Activated naive CD8-positive, alpha-beta T cell treated with anti-CD3 and anti-CD28 coated beads, Interleukin-2, amount 50 U/mL, for 24 hours (primary cell): ENCODE measurements around the gene PPARGC1A.

Experiments
- ATAC-seq: fragments of 150-1000 bp; cut with Tn5 transposase; one replicate; pipeline ENCODE4 v1.10.0; 2021
- DNase-seq: peaks from one replicate; pipeline ENCODE4 v3.0.0; 2021
- H3K27ac Mint-ChIP-seq: one replicate; pipeline ENCODE4 v1.8.0; 2021; ENCODE audit warnings: mild to moderate bottlenecking, mixed read lengths
- H3K27me3 Mint-ChIP-seq: one replicate; pipeline ENCODE4 v1.8.0; 2021; ENCODE audit warnings: mixed read lengths
- H3K36me3 Mint-ChIP-seq: one replicate; pipeline ENCODE4 v1.8.0; 2021; ENCODE audit warnings: low read depth, mixed read lengths
- H3K4me1 Mint-ChIP-seq: one replicate; pipeline ENCODE4 v1.8.0; 2021; ENCODE audit warnings: mixed read lengths
- H3K4me3 Mint-ChIP-seq: one replicate; pipeline ENCODE4 v1.8.0; 2021; ENCODE audit warnings: mild to moderate bottlenecking, moderate library complexity, mixed read lengths
- H3K9me3 Mint-ChIP-seq: one replicate; pipeline ENCODE4 v1.8.0; 2021; ENCODE audit warnings: mixed read lengths

PPARGC1A gene, protein sequence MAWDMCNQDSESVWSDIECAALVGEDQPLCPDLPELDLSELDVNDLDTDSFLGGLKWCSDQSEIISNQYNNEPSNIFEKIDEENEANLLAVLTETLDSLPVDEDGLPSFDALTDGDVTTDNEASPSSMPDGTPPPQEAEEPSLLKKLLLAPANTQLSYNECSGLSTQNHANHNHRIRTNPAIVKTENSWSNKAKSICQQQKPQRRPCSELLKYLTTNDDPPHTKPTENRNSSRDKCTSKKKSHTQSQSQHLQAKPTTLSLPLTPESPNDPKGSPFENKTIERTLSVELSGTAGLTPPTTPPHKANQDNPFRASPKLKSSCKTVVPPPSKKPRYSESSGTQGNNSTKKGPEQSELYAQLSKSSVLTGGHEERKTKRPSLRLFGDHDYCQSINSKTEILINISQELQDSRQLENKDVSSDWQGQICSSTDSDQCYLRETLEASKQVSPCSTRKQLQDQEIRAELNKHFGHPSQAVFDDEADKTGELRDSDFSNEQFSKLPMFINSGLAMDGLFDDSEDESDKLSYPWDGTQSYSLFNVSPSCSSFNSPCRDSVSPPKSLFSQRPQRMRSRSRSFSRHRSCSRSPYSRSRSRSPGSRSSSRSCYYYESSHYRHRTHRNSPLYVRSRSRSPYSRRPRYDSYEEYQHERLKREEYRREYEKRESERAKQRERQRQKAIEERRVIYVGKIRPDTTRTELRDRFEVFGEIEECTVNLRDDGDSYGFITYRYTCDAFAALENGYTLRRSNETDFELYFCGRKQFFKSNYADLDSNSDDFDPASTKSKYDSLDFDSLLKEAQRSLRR

DNA sequence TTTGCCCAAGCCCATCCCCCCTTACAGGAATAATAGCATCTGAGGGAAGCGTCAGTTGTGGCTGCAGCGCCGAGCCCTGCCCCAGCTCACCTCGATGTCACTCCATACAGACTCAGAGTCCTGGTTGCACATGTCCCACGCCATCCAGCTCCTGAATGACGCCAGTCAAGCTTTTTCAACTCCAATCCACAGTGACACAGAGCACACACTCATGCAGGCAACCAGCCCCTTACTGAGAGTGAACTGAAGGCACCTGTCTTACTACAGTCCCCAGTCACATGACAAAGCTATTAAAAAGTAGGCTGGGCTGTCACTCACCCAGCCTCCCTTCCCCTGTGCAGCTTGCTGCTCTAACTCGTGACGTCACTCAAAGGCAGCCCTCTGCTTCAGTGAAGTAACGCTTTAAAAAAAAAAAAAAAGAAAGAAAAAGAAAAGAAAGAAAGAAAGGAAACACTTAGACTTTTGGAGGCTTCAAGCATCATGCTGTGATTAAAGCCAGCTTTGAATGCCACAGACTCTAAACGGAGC is at the start of gene PPARGC1A:
Gene PPARGC1A (minus strand): TSS at position 234 of the 528 bp plus-strand sequence. CDS start 90 bp downstream, at position 144.
- ATAC-seq (no peak), DNase-seq (no peak)
- Mint-ChIP-seq H3K36me3 (no peaks in the 10 kb centered on the region), H3K27ac (no peak within 1 kb of the TSS), H3K4me1 (no peaks in the 10 kb centered on the region), H3K4me3 (no peak within 1 kb of the TSS), H3K27me3 (peaks cover 15% of the 10 kb centered on the region), H3K9me3 (peaks cover 6% of the 10 kb centered on the region)

DNA sequence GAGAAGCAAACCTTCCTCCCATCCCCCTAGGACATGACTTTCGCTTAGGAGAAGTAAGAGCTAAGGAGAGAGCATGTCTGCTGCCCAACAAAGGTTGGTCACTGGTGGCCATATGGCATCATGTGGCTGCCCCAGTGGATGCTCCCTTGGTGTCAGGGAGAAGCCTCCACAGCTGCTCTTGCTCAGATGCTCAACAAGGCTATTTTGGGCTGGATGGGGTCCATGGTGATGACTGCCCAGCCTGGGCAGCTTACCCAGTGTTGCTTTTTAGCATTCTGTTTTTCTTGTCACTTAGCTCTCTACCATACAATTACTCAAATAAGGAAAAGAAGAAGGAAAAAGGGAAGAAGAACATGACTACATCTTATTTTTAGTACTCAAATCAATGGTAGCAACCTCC is 48.9 kb upstream of the PPARGC1A start:
- Mint-ChIP-seq H3K4me1 (no peaks in the 10 kb centered on the region), H3K27ac (no peak overlapping the region), H3K36me3 (no peaks in the 10 kb centered on the region), H3K9me3 (no peaks in the 10 kb centered on the region), H3K27me3 (no peaks in the 10 kb centered on the region), H3K4me3 (no peak overlapping the region)
- DNase-seq (no peak), ATAC-seq (no peak)

DNA sequence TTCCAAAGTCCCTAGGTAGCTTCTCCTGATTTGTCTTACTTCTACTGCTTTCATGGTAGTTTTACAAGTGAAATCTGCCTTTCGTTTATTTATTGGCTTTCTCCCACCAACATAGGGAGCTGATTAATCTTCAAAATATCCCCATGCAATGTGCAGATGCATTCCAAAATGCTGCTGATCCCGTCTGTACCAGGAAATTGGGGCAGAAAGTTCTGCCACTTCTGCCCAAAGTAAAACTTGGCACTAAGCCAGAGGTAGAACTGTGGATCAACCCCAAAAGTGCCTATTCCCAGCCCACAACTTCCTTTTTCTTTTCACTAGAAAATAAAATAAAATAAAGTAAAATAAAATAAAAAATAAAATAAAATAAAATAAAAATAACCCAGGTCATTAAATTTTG is 47.3 kb upstream of the PPARGC1A start:
- DNase-seq (no peak), ATAC-seq (no peak)
- no peaks in the 10 kb centered on the region for H3K27me3 Mint-ChIP-seq
- H3K27ac Mint-ChIP-seq, result no peak overlapping the region
- no peaks in the 10 kb centered on the region for H3K4me1 Mint-ChIP-seq
- no peaks in the 10 kb centered on the region for H3K36me3 Mint-ChIP-seq
- H3K4me3 Mint-ChIP-seq, result no peak overlapping the region
- no peaks in the 10 kb centered on the region for H3K9me3 Mint-ChIP-seq

DNA sequence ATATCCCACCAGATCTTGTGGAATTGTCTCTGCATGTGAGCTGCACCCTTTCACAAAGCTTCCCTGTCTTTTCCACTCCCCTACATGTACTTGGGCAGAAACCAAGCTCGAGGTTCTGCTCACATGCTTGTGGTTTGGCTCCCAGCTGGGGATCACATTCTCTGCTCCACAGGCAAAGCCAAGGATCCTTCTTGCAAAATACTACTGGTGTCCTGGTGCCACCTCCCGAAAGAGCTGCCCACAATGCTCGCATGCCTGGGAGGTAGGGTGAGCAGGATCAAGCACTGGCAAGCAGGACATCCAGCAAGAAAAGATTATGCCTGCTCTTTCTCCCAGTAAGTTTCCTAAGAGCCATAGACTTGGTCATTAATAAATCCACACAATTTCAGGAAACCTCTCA is 45.1 kb upstream of the PPARGC1A start:
- no peak overlapping the region for H3K27ac Mint-ChIP-seq
- DNase-seq (no peak), ATAC-seq (no peak)
- no peaks in the 10 kb centered on the region for H3K36me3 Mint-ChIP-seq
- no peak overlapping the region for H3K4me3 Mint-ChIP-seq
- no peaks in the 10 kb centered on the region for H3K9me3 Mint-ChIP-seq
- H3K27me3 Mint-ChIP-seq, result no peaks in the 10 kb centered on the region
- H3K4me1 Mint-ChIP-seq, result no peaks in the 10 kb centered on the region

DNA sequence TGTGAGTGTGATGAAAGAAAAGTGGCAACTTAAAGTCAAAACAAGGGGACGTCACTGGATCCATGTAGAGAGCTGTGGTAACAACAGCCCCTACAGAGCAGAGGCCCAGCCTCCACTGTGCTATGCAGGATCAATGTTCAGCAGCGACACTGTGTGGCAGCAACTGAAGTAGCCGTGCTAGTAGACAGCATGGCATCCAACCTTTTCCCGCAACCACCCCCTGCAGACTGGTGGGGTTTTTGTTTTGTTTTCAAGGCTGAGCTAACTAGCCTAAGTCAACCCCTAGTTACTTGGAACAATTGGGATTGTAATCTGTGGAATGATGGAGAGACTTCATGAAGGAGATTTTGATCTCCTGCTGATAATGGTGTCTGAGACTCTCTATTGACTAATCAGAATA is 44.4 kb upstream of the PPARGC1A start:
- H3K9me3 Mint-ChIP-seq, result no peaks in the 10 kb centered on the region
- H3K27ac Mint-ChIP-seq, result no peak overlapping the region
- H3K36me3 Mint-ChIP-seq, result no peaks in the 10 kb centered on the region
- H3K4me3 Mint-ChIP-seq, result no peak overlapping the region
- no peak for DNase-seq
- H3K4me1 Mint-ChIP-seq, result no peaks in the 10 kb centered on the region
- ATAC-seq, result no peak
- no peaks in the 10 kb centered on the region for H3K27me3 Mint-ChIP-seq

DNA sequence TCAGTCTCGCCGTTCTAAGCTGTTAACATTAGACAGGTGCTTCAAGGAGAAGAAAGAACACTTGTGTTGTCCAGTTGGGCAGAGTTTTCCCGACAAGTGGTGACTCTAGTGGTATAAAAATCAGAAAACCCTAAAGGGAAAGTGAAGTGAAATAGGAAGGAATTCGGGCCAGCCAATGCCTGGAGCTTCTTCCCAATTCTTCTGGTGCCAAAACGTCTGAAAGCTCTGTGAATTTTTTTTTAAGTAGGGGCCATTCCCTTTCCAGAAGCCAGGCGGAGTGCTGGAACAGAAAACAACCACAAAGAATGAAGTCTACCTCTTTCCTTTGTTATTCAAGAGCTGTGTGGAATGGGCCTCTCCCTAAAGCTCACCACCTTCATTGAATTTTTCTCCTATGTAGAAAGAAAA is 43.1 kb upstream of the PPARGC1A start:
- DNase-seq (no peak), ATAC-seq (no peak)
- H3K27ac Mint-ChIP-seq, result no peak overlapping the region
- no peaks in the 10 kb centered on the region for H3K4me1 Mint-ChIP-seq
- H3K4me3 Mint-ChIP-seq, result no peak overlapping the region
- no peaks in the 10 kb centered on the region for H3K36me3 Mint-ChIP-seq
- no peaks in the 10 kb centered on the region for H3K27me3 Mint-ChIP-seq
- no peaks in the 10 kb centered on the region for H3K9me3 Mint-ChIP-seq

DNA sequence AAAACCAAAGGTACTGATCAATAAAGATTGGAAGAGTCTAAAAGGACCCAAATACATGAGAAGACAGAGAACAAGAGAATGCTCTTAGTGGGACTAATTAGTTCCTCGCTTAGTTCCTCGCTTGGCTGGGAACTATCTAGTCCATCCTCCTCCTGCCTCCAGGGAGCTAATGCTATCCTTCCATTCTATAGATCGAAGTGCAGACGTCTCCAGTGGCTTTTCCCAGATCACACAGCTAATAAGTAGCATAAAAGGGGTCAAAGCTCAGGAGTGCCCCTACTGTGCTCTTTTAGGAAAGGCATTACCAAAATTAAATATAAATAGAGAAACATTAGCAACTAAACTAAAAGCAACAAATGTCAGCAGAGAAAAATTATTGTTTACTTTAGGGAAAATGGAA is 42.3 kb upstream of the PPARGC1A start:
- Mint-ChIP-seq H3K9me3 (no peaks in the 10 kb centered on the region), H3K27ac (no peak overlapping the region), H3K27me3 (no peaks in the 10 kb centered on the region), H3K4me1 (no peaks in the 10 kb centered on the region), H3K36me3 (no peaks in the 10 kb centered on the region), H3K4me3 (no peak overlapping the region)
- DNase-seq (no peak), ATAC-seq (no peak)

DNA sequence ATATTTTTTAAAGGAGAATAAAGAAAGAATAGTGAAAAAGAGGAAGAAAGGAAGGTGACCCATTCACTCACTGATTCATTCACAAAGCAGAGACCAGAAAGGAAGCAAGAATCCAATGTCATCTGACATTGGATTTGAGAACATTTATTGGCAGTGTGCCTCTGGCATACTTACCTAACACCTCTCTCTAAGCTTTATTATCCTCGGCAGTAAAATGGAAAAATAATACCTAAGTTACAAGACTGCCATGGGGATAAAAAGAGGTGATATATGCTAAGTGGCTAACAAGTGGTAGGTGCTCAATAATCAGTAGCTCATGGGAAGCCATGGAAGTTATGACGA is 41.6 kb upstream of the PPARGC1A start:
- Mint-ChIP-seq H3K36me3 (no peaks in the 10 kb centered on the region), H3K27me3 (no peaks in the 10 kb centered on the region), H3K27ac (no peak overlapping the region), H3K4me3 (no peak overlapping the region), H3K4me1 (no peaks in the 10 kb centered on the region), H3K9me3 (no peaks in the 10 kb centered on the region)
- DNase-seq, result no peak
- ATAC-seq, result no peak

DNA sequence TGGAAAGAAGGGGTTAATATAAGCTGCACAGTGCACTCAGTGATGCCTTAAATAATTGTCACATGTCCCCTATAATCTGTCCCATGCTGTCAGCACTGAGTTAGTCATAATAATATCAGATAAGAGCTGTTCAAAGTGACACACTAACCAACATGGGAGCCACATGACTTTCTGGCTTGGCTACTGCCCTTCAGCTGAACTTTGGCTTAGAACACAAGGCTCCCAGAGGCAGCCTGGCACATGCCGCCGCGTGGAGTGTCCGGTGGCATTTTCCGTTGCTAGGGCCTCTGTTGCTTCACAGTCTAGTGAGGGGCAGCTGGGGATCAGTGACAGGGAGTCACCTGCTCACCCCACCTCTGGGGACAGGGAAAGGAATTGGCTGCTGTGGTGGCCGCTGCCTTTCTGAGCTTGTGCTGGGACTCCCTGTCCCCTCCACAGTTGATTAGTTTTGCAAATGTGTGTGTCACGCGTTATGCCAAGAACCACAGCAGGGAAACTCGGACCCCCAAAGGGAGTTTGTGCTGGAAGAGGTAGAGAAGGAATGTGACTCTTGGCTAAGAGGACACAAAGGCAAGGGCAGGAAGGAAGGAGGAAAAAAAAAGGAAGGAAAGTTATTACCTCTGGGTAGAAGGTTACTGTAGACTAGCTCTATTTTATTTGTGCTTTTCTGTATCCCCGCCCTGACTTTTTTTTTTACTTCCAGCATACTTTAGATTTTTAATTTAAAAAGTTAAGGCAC is 41.1 kb upstream of the PPARGC1A start:
- Mint-ChIP-seq H3K36me3 (no peaks in the 10 kb centered on the region), H3K4me3 (no peak overlapping the region), H3K27me3 (no peaks in the 10 kb centered on the region), H3K9me3 (no peaks in the 10 kb centered on the region), H3K4me1 (no peaks in the 10 kb centered on the region), H3K27ac (no peak overlapping the region)
- ATAC-seq (no peak), DNase-seq (no peak)

DNA sequence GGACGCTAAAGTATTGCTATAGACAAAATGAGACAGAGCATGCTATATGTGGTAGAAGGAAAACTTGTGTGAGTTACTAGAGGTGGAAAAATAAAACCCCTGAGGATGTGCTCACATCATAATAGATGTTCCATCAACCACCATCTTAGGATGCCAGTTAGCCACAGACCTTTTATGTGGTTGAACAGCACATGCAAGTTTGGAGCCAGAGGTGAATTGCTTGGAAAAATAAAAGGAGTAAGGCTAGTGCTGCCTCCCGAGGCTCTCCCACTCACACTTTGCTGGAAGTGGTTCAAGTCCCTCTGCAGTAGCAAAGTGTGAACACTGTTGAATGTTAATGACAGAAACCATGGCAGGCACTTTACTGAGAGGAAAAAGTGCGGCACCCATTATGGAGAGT is 39.4 kb upstream of the PPARGC1A start:
- DNase-seq (no peak), ATAC-seq (no peak)
- no peak overlapping the region for H3K27ac Mint-ChIP-seq
- no peaks in the 10 kb centered on the region for H3K27me3 Mint-ChIP-seq
- H3K4me3 Mint-ChIP-seq, result no peak overlapping the region
- H3K36me3 Mint-ChIP-seq, result no peaks in the 10 kb centered on the region
- no peaks in the 10 kb centered on the region for H3K4me1 Mint-ChIP-seq
- H3K9me3 Mint-ChIP-seq, result no peaks in the 10 kb centered on the region

DNA sequence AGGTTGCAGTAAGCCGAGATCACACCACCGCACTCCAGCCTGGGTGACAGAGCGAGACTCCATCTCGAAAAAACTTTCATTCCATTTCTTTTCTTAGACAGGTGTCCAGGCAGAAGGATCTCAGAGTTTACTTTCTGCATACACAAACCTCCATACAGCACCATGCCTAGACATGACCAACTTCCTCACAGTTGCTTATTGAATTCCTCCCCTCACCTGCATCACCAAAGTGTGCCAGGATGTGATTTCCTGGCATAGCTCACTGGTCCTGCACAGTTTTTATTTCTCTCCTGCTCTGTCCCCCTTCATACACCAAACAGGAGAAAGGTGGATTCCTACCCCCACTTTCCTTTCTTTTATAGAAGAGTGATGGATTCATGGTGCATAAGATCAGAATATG is 34.7 kb upstream of the PPARGC1A start:
- Mint-ChIP-seq H3K9me3 (no peaks in the 10 kb centered on the region), H3K27ac (no peak overlapping the region), H3K27me3 (no peaks in the 10 kb centered on the region), H3K4me1 (no peaks in the 10 kb centered on the region), H3K36me3 (no peaks in the 10 kb centered on the region), H3K4me3 (no peak overlapping the region)
- no peak for DNase-seq
- no peak for ATAC-seq

DNA sequence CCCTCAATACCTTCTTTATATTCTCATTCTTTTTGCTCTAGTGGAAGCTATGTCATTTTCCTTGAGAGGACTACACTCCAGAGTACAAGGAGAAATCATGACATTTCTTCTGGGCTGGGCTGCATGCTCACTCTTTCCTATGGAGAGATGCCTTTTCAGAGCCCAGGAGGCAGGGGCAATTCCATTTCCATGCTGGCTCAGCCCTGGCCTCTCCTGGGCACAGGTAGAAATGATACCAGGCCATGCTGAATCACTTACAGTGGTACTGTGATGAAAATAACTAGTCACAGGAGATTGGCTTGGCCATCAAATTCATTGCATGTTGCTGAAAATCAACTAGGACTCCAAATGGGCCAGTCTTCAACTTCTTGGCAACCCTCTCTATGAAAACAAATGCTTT is 34.0 kb upstream of the PPARGC1A start:
- DNase-seq, result no peak
- Mint-ChIP-seq H3K9me3 (no peaks in the 10 kb centered on the region), H3K27me3 (no peaks in the 10 kb centered on the region), H3K4me1 (no peaks in the 10 kb centered on the region), H3K27ac (no peak overlapping the region), H3K36me3 (no peaks in the 10 kb centered on the region), H3K4me3 (no peak overlapping the region)
- ATAC-seq, result no peak

DNA sequence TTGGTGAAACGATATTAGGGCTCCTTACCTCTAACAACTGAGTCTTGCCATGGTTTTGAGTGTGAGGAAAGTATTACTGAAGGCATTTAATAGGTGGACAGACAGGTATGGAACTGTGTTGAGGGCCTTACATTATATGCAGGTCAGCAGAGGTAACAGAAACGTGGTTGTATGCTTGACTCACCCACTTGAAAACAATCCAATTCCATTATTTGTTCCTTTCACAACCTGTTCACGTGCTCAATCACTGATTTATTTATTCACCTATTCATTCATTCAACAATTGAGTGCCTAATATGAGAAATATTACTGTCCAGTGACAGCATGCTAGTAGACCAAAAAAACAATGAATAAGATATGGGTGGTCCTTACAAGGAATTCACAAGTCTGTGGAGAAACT is 33.3 kb upstream of the PPARGC1A start:
- no peaks in the 10 kb centered on the region for H3K4me1 Mint-ChIP-seq
- H3K4me3 Mint-ChIP-seq, result no peak overlapping the region
- ATAC-seq (no peak), DNase-seq (no peak)
- no peak overlapping the region for H3K27ac Mint-ChIP-seq
- no peaks in the 10 kb centered on the region for H3K27me3 Mint-ChIP-seq
- no peaks in the 10 kb centered on the region for H3K36me3 Mint-ChIP-seq
- H3K9me3 Mint-ChIP-seq, result no peaks in the 10 kb centered on the region

DNA sequence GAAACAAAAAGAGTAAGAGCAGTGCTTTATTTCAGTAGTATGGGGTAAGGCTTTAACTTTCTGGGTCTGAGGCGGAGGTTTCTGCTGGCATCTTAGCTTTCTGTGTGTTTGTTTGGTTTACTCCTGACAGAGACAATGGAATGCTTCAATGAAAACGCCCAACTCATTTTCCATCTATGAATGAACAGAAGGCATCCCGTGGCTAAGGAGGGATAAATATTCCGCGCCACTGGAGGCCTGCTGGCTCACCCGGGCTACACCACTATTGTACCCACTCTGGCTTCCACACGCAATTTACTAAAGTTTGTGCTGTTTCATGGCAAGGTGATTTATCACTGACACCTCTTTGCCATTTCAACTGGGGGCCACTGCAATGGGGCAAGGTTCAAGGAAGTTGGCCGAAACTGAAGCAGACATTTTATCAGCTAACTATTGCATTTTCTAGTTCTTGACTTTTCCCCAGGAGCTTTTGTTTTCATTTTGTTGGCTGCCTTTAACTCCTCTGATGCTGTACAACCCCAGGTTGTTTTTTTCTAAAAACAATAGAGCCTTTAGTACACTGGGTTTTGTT is 32.8 kb upstream of the PPARGC1A start:
- no peaks in the 10 kb centered on the region for H3K36me3 Mint-ChIP-seq
- no peaks in the 10 kb centered on the region for H3K9me3 Mint-ChIP-seq
- no peak overlapping the region for H3K27ac Mint-ChIP-seq
- no peak for ATAC-seq
- H3K4me3 Mint-ChIP-seq, result no peak overlapping the region
- no peak for DNase-seq
- H3K27me3 Mint-ChIP-seq, result no peaks in the 10 kb centered on the region
- H3K4me1 Mint-ChIP-seq, result no peaks in the 10 kb centered on the region
